GM12801 (cell line): ENCODE measurements around the gene DDX11.

Experiments used
- TF ChIP-seq, protein P1 (sequence below): IDR thresholded peaks from one replicate; pipeline ENCODE4 v1.5.1; 2011; ENCODE audit warnings: control low read depth; ENCODE audit not compliant: insufficient read length; ENCODE audit errors: extremely low read depth

Gene DDX11

DNA sequence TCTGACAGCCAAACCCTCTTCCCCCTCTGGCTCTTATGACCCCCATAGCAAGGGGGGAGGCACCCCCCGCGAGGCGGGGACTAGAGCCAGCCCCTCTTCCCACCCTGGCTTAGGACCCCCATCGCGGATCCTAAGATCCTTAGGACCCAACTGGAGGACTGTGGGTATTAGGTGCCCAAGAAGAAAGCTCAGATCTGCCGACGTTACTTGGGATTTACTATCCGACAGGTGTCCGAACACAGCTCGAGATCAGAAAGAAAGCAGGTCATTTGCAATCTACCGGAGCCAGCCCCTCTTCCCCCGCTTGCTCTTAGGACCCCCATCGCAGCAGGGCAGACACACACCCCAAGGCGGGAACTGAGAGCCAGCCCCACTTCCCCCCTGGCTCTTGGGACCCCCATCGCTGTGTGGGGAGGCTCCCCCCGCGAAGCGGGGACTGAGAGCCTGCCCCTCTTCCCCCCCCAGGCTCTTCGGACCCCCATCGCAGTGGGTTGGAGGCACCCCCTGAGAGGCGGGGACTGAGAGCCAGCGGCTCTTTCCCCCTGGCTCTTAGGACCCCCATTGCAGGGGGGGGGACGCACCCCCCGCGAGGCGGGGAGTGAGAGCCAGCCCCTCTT, 46.8 kb downstream of the DDX11 start:
- TF ChIP-seq, protein P1, sequence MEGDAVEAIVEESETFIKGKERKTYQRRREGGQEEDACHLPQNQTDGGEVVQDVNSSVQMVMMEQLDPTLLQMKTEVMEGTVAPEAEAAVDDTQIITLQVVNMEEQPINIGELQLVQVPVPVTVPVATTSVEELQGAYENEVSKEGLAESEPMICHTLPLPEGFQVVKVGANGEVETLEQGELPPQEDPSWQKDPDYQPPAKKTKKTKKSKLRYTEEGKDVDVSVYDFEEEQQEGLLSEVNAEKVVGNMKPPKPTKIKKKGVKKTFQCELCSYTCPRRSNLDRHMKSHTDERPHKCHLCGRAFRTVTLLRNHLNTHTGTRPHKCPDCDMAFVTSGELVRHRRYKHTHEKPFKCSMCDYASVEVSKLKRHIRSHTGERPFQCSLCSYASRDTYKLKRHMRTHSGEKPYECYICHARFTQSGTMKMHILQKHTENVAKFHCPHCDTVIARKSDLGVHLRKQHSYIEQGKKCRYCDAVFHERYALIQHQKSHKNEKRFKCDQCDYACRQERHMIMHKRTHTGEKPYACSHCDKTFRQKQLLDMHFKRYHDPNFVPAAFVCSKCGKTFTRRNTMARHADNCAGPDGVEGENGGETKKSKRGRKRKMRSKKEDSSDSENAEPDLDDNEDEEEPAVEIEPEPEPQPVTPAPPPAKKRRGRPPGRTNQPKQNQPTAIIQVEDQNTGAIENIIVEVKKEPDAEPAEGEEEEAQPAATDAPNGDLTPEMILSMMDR = no peak

DNA sequence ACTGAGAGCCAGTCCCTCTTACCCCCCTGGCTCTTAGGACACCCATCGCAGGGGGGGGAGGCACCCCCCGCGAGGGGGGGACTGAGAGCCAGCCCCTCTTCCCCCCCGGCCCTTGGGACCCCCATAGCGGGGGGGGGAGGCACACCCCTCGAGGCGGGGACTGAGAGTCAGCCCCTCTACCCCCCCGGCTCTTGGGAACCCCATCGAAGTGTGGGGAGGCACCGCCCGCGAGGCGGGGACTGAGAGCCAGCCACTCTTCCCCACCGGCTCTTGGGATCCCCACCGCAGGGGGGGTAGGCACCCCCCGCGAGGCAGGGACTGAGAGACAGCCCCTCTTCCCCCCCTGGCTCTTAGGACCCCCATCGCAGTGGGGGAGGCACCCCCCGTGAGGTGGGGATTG, 48.8 kb downstream of the DDX11 start:
- TF ChIP-seq, protein P1 = no peak
